Natural killer cell treated with Interleukin-12 subunit alpha and Interleukin-12 subunit beta and Interleukin-15 and Interleukin-18, amount 100 ng/mL, for 72 hours (primary cell): Measurements from ENCODE around the gene BDH1. TPM values are rescaled to one million over a fixed set of nuclear protein-coding genes. Genes with fewer than 3 reads are reported as not detected.
"Not testable (repeated sequence)": the region's sequence is repeated elsewhere in the genome, so short reads cannot be mapped to it uniquely, and the experiment has no call there.

ENCODE experiments used
- ATAC-seq, 2 donors: fragments of 150-1000 bp; cut with Tn5 transposase in 1 of 2; sonication (Bioruptor Pico), chemical (Tn5 transposase) in 1 of 2; 2 replicates each; pipeline ENCODE4 v1.10.0; 2021
- DNase-seq: peaks from one replicate; pipeline ENCODE4 v3.0.0; 2022; ENCODE audit warnings: low spot score
- H3K27ac Mint-ChIP-seq, 2 donors: 1 replicate in 1 of 2; 2 replicates in 1 of 2; pipeline ENCODE4 v1.8.0; 2022; ENCODE audit warnings: mixed read lengths in 2 of 2, mild to moderate bottlenecking in 1 of 2, moderate library complexity in 1 of 2
- H3K27me3 Mint-ChIP-seq, 2 donors: 1 replicate in 1 of 2; 2 replicates in 1 of 2; pipeline ENCODE4 v1.8.0; 2022; ENCODE audit warnings: mixed read lengths in 2 of 2
- H3K36me3 Mint-ChIP-seq: one replicate; pipeline ENCODE4 v1.8.0; 2022; ENCODE audit warnings: mixed read lengths
- H3K4me1 Mint-ChIP-seq, 2 donors: 1 replicate in 1 of 2; 2 replicates in 1 of 2; pipeline ENCODE4 v1.8.0; 2022; ENCODE audit warnings: low read depth in 2 of 2, mixed read lengths in 2 of 2, mild to moderate bottlenecking in 1 of 2
- H3K4me3 Mint-ChIP-seq: one replicate; pipeline ENCODE4 v1.8.0; 2022; ENCODE audit warnings: mixed read lengths
- H3K9me3 Mint-ChIP-seq: 2 replicates; pipeline ENCODE4 v1.8.0; 2022; ENCODE audit warnings: mixed read lengths
- total RNA-seq, 2 donors: library from RNA; stranded (reverse); gene quantifications; one replicate each; pipeline ENCODE4 v1.2.3, GENCODE V29; 2022

The BDH1 gene, protein sequence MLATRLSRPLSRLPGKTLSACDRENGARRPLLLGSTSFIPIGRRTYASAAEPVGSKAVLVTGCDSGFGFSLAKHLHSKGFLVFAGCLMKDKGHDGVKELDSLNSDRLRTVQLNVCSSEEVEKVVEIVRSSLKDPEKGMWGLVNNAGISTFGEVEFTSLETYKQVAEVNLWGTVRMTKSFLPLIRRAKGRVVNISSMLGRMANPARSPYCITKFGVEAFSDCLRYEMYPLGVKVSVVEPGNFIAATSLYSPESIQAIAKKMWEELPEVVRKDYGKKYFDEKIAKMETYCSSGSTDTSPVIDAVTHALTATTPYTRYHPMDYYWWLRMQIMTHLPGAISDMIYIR
- 100 to 1,000 TPM in 1 of 2 donors, 10 to 100 TPM in 1; 62.4 to 136 TPM for total RNA-seq

DNA sequence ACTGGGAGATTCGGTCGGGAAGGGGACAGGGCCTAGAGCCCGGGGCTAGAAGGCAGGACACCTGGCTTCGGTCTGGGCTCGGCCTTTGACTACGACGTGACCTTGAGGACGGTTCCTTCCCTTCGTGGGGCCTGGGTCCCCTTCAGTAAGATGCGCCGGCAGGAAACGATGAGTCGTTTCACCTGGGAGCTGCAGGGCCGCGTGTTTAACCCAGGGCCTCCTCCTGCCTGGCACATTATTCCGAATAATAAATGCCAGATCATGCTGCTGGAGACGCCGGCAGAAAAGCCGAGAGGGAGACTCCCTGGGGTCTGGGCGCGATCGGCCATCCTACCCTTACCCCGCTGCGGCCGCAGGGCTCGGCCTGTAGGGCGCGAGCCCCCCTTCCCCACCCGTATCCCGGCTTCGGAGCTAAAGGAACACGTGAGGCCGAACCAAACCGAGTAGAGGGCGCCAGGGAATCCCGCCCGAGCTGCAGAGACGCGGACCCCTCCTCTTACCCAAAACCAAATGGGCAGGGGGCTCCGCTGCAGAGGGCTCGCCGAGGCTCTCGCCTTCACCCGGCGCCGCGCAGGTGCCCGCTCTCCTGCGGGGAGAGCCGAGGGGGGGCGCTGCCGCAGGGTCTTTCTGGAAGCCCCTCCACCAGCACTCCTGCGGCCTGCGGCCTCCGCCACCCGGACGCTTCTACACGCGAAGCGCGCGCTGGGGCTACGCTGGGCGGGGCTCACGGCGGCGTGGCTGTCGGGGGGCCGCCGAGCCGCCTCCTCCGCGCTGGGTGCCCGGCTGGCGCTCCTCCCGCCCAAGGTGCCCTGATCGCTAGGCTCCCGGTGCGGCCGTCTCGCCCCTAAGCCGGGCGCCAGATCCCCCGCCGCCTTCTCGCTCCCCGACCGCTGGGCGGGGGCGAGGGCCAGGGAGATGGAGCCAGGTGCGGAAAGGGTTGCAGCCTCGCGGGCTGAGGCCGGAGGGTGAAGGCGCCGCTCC lies at the start of gene BDH1:
Gene BDH1, minus strand, starts transcription at position 688 of the 981 bp plus-strand sequence. CDS start 9,525 bp downstream, outside the sequence.
- peaks cover 19 to 20% of the 10 kb centered on the region in 2 donors for H3K27me3 Mint-ChIP-seq
- ATAC-seq (peak; percentile 64), DNase-seq (peak; percentile 83)
- peaks cover 5% of the 10 kb centered on the region for H3K36me3 Mint-ChIP-seq
- H3K9me3 Mint-ChIP-seq, result no peaks in the 10 kb centered on the region
- H3K27ac Mint-ChIP-seq, result peak within 1 kb of the TSS; percentile 72 to 90
- H3K4me1 Mint-ChIP-seq, result peaks cover 11 to 14% of the 10 kb centered on the region in 2 donors
- peak within 1 kb of the TSS; percentile 75 for H3K4me3 Mint-ChIP-seq

DNA sequence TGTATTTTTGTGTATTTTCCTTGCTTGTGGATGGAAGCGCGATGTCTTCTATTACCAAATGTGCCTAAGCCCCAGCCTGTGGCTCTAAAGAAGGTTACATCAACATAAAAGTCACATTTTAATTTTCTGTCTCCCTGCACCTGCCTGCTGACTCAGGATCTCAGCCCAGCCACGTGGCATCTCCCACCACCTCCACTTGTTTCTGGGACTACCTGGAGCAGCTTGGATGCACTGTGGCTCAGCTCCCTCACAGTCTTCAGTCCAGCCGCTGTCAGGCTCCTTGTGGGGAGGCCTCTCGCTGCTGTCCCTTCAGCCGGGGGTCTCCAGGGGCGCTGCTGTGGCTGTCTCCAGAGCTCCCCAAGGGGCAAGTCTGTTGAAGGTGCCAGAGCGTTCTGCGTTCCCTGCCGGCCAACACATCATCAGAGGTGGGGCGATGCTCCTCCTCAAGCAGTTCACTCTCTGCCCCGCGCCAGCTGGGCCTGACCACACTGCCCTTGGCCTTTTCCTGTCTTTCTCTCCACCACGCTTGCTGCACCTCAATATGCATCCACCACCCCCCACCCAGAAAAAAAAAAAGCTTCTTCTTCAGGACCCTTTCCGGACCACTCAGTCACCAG lies 47.7 kb upstream of the BDH1 start:
- DNase-seq (no peak), ATAC-seq (no peak)
- Mint-ChIP-seq H3K4me1 (peaks cover 0 to 6% of the 10 kb centered on the region in 2 donors), H3K4me3 (no peak overlapping the region), H3K27me3 (no peaks in the 10 kb centered on the region), H3K36me3 (no peaks in the 10 kb centered on the region), H3K9me3 (no peaks in the 10 kb centered on the region), H3K27ac (no peak overlapping the region)

DNA sequence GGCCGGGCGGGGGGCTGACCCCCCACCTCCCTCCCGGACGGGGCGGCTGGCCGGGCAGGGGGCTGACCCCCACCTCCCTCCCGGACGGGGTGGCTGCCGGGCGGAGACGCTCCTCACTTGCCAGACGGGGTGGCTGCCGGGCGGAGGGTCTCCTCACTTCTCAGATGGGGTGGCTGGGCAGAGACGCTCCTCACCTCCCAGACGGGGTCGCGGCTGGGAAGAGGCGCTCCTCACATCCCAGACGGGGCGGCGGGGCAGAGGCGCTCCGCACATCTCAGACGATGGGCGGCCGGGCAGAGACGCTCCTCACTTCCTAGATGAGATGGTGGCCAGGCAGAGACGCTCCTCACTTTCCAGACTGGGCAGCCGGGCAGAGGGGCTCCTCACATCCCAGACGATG lies 46.6 kb upstream of the BDH1 start:
- H3K27me3 Mint-ChIP-seq, H3K27ac Mint-ChIP-seq, ATAC-seq, H3K9me3 Mint-ChIP-seq, H3K36me3 Mint-ChIP-seq, DNase-seq, H3K4me3 Mint-ChIP-seq, H3K4me1 Mint-ChIP-seq: not testable (repeated sequence)

DNA sequence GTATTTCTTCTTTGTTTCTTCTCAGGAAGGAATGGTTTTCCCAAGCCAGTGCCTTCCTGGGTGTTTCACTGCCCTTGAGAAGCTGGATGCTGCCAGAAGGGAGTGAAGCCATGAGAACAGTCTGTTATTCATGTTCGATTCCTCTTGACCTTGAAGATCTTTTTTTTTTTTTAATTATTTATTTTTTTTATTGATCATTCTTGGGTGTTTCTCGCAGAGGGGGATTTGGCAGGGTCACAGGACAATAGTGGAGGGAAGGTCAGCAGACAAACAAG lies 45.7 kb upstream of the BDH1 start:
- ATAC-seq, H3K36me3 Mint-ChIP-seq, H3K4me1 Mint-ChIP-seq, H3K4me3 Mint-ChIP-seq, H3K27ac Mint-ChIP-seq, H3K9me3 Mint-ChIP-seq, DNase-seq, H3K27me3 Mint-ChIP-seq: not testable (repeated sequence)

DNA sequence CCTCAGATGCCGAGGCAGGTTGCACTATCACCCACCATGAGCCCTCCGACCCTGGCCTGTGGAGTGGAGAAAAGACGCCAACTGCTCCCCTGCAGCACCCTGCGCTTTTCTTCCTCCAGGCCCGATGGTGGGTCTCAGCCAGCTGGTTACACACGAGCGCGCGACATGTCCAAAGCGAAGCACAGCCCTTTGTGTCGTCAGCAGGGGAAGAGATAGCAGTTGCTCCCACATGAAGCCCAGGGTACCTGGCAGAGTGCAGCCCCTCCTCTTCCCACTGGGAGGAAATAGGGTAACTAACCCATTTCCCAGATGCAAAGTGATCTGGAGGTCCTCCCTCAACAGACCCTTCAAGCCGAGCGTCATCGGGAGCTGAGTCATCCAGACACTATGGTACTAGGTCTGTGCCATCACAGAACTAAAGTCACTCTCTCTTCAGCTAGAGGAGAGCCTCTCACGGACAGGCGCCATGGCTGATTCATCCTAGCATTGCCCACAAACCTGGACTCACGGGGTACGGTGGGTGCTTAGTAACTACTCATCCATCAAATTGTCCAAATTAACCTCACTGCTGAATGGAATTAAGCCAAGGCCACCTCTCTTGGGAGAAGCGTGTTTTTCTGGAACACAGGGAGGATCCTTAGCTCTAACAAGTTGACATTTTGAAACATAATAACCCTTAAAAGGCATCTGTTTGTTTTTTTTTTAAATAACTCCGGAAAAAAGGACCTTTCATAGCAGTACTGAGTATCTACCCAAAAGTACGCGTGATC lies 45.2 kb upstream of the BDH1 start:
- H3K27ac Mint-ChIP-seq, result no peak overlapping the region
- no peak overlapping the region for H3K4me3 Mint-ChIP-seq
- H3K27me3 Mint-ChIP-seq, result no peaks in the 10 kb centered on the region

DNA sequence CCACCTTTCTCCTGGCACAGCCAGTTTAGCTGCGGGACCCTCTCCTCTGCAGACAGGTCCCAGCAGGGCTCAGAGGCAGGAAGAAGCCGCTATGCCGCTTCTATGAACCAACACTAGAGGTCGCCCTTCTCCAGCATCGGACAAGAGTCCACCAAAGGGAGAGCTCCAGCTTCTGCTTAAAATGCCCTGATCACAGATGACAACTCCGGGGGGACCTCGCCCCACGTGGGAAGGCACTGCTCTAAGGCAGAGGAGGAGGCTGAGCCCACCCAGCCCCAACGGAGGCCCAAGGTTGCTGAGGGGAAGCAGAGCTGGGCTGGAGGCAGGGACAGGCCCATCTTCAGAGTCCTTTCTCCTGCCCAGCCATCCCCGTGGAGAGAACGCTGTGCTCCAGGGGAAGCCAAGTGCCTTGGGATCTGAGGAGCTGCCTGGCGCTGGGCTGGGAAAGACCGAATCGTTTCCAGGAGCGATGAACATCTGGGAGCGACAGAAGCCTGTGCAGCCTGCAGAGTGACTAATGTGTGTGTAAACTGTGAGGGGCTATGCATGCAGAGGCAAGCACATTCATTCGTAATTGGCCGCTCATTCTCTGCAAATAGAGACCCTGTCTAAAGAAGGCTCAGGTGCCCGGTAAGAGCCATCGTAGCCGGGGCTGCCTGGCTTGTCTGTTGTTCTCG lies 43.5 kb upstream of the BDH1 start:
- no peak overlapping the region for H3K27ac Mint-ChIP-seq

More for the DNA sequence above, 45.2 kb upstream of the BDH1 start:
- Mint-ChIP-seq H3K9me3 (no peaks in the 10 kb centered on the region), H3K36me3 (no peaks in the 10 kb centered on the region), H3K4me1 (peaks cover 0 to 6% of the 10 kb centered on the region in 2 donors)
- no peak for ATAC-seq
- no peak for DNase-seq

DNA sequence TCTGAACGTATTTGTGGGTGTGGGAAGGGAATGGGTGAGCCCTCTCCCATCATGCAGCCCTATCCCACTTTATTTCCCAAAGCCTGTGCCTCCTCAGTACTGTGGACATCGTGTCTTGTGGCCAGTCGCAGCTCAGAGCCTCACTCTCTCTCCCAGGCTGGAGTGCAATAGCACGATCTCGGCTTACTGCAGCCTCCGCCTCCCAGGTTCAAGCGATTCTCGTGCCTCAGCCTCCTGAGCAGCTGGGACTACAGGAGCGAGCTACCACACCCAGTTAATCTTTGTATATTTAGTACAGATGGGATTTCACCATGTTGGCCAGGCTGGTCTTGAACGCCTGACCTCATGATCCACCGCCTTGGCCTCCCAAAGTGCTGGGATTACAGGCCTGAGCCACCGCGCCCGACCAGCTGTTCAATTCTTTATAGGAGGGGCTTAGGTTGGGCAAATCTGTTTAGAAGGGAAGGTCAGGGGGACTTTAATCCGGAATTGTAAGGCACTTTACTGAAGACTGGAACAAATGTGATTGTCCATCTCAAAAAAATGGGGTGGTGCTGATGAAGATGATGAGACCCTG lies 42.7 kb upstream of the BDH1 start:
- Mint-ChIP-seq H3K27ac (no peak overlapping the region), H3K4me3 (no peak overlapping the region), H3K36me3 (no peaks in the 10 kb centered on the region), H3K27me3 (peaks cover 0 to 3% of the 10 kb centered on the region in 2 donors), H3K9me3 (no peaks in the 10 kb centered on the region), H3K4me1 (peaks cover 0 to 6% of the 10 kb centered on the region in 2 donors)
- no peak for ATAC-seq
- DNase-seq, result no peak

More for the DNA sequence above, 43.5 kb upstream of the BDH1 start:
- H3K36me3 Mint-ChIP-seq, result no peaks in the 10 kb centered on the region
- no peak overlapping the region for H3K4me3 Mint-ChIP-seq
- peak; percentile 78 for DNase-seq
- H3K4me1 Mint-ChIP-seq, result peaks cover 0 to 7% of the 10 kb centered on the region in 2 donors
- peak; percentile 88 to 92 for ATAC-seq
- no peaks in the 10 kb centered on the region for H3K9me3 Mint-ChIP-seq
- H3K27me3 Mint-ChIP-seq, result peaks cover 0 to 3% of the 10 kb centered on the region in 2 donors

DNA sequence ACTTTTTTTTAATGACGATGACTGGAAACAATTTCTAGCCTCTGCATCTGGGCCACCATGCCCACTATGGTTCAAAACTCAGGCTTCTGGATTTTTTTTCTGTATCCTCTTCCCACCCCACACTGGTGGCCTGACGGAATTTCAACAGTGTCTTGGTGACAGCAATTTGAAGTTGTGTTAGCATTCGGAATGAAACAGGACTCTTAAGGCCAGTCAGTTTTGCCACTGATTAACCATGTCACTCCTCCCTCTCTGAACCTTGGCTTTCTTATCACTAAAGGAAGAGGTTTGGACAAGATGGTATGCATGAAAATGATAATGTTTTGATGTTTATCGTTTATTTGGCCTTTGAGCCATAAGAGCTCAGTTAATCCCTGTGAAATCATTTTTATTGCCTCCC lies 41.6 kb upstream of the BDH1 start:
- H3K9me3 Mint-ChIP-seq, result no peaks in the 10 kb centered on the region
- no peak for DNase-seq
- no peak overlapping the region for H3K4me3 Mint-ChIP-seq
- no peak for ATAC-seq
- peaks cover 7 to 11% of the 10 kb centered on the region in 2 donors for H3K4me1 Mint-ChIP-seq
- no peaks in the 10 kb centered on the region for H3K36me3 Mint-ChIP-seq
- H3K27me3 Mint-ChIP-seq, result peaks cover 0 to 3% of the 10 kb centered on the region in 2 donors
- no peak overlapping the region for H3K27ac Mint-ChIP-seq

DNA sequence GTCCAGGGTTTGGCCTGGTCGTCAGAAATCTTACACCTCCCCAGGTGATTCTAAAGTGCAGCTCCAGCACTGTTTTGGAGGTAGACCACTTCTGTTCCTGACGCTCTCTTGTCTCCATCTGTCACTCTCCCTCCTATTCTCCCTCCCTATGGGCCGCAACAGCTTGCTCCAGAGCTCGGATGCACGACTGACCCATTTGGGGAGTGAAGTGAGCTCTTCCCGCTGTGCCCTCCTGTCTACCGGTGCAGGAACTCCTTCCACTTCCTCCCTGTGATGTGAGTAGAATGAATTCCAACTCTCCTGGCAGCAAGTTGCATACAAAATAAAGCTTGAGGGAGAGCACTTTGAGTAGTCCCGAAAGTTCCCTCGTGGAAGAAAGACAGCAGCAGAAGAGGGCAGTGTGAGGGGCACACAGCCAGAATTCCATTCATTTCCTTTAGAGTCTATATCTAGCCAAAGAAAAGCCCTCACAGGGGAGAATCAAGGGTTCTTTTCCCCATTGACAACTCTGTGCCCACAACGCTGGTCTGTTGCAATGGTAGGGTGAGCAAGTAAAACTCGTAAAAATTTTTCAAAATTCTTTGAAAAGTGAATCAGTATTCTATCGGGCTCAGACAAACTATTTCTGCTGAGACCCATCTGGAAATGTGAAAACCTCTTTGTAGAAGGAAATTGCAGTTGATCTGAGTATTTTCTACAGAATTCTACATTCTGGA lies 39.9 kb upstream of the BDH1 start:
- H3K27ac Mint-ChIP-seq, result no peak overlapping the region
- H3K4me1 Mint-ChIP-seq, result peaks cover 15% of the 10 kb centered on the region in 2 donors
- no peak overlapping the region for H3K4me3 Mint-ChIP-seq
- no peaks in the 10 kb centered on the region for H3K9me3 Mint-ChIP-seq
- ATAC-seq (no peak), DNase-seq (no peak)
- peaks cover 0 to 3% of the 10 kb centered on the region in 2 donors for H3K27me3 Mint-ChIP-seq
- no peaks in the 10 kb centered on the region for H3K36me3 Mint-ChIP-seq

DNA sequence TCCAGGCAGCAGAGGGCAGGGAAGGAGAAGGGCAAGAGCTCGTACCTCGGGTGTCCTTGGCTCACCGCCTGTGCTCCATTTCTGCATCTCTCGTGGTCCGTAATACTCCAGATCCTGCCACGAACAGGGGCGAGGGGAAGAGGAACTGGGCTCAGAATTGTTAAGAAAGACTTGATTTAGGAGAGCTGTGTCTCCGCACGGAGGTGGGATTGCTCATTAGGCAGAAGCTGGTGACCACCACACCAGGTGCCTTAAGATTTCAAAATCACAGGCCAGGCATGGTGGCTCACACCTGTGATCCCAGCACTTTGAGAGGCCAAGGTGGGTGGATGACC lies 37.2 kb upstream of the BDH1 start:
- no peak for ATAC-seq
- Mint-ChIP-seq H3K4me1 (peaks cover 11 to 15% of the 10 kb centered on the region in 2 donors), H3K4me3 (peak overlapping the region; percentile 71), H3K27me3 (peaks cover 0 to 4% of the 10 kb centered on the region in 2 donors), H3K9me3 (no peaks in the 10 kb centered on the region), H3K36me3 (no peaks in the 10 kb centered on the region), H3K27ac (peak overlapping the region; percentile 8 to 82)
- no peak for DNase-seq

DNA sequence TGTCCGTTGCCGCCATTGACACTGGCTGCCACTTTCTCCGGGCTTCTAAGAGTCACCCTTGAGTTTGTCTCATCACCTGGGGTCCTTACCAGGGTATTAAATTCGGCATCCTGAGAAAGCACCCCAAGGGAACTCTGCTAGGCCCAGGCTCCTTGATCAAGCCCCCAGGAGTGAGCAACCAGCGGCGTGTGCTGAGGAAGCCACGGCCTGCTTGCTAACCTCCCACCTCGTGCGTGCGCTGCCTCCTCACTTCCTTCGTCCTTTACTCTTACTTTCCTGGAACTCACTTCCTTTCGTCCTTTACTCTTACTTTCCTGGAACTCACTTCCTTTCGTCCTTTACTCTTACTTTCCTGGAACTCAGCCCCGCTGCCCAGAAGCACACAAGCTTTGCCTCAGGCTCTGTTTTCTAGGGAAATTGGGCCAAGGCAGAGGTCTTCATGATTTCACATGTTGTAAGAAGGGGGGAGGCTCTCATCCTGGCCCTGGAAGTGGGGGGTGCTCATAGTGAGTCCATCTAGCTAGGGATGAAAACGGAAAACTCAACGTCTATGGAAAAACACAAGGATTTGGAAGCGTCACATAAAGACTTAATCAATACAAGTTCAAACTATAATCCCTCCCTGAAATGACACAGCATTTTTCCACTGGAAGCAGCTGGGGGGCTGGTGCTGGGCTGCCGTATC lies 36.7 kb upstream of the BDH1 start:
- ATAC-seq (peak; percentile 66 to 84), DNase-seq (no peak)
- H3K36me3 Mint-ChIP-seq, result no peaks in the 10 kb centered on the region
- H3K4me3 Mint-ChIP-seq, result peak overlapping the region; percentile 71
- H3K4me1 Mint-ChIP-seq, result peaks cover 11 to 15% of the 10 kb centered on the region in 2 donors
- peak overlapping the region; percentile 8 to 82 for H3K27ac Mint-ChIP-seq
- peaks cover 2 to 9% of the 10 kb centered on the region in 2 donors for H3K27me3 Mint-ChIP-seq
- no peaks in the 10 kb centered on the region for H3K9me3 Mint-ChIP-seq

DNA sequence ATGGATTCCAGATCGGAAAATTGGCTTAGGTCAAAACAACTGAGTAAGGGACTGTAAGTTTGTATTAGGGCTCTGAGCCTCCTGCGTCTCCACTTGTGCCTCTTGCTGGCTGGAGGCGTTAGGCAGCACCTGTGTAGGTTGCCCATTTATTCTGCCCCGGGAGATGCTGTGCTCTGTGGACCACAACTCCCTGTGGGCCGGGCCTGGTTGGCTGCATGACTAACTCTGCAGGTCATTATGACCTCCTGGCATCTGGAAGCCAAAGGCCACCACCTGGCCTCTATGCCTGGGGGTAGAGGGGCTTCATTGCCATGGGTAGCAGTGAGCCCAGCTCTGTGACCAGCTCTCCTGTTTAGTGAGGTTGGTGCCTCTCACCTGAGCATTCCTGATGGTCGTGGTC lies 36.0 kb upstream of the BDH1 start:
- no peak for ATAC-seq
- Mint-ChIP-seq H3K4me1 (peaks cover 11 to 15% of the 10 kb centered on the region in 2 donors), H3K9me3 (no peaks in the 10 kb centered on the region), H3K27ac (peak overlapping the region; percentile 37 to 82), H3K27me3 (peaks cover 7 to 12% of the 10 kb centered on the region in 2 donors), H3K36me3 (no peaks in the 10 kb centered on the region), H3K4me3 (no peak overlapping the region)
- no peak for DNase-seq
